Activated gamma-delta T cell treated with anti-CD3 and anti-CD28 coated beads, Interleukin-2, amount 50 U/mL, for 16 hours (primary cell): Measurements from ENCODE around the gene TROAP.
"Not testable (repeated sequence)": the region's sequence is repeated elsewhere in the genome, so short reads cannot be mapped to it uniquely, and the experiment has no call there.

ENCODE experiments used
- DNase-seq: peaks from one replicate; pipeline ENCODE4 v3.0.0-alpha.2; 2020; ENCODE audit warnings: low read depth

The TROAP gene, protein sequence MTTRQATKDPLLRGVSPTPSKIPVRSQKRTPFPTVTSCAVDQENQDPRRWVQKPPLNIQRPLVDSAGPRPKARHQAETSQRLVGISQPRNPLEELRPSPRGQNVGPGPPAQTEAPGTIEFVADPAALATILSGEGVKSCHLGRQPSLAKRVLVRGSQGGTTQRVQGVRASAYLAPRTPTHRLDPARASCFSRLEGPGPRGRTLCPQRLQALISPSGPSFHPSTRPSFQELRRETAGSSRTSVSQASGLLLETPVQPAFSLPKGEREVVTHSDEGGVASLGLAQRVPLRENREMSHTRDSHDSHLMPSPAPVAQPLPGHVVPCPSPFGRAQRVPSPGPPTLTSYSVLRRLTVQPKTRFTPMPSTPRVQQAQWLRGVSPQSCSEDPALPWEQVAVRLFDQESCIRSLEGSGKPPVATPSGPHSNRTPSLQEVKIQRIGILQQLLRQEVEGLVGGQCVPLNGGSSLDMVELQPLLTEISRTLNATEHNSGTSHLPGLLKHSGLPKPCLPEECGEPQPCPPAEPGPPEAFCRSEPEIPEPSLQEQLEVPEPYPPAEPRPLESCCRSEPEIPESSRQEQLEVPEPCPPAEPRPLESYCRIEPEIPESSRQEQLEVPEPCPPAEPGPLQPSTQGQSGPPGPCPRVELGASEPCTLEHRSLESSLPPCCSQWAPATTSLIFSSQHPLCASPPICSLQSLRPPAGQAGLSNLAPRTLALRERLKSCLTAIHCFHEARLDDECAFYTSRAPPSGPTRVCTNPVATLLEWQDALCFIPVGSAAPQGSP

GRCh38 chr12:49322708-49323523, at the start of gene TROAP:
TSS of gene TROAP (plus strand) at chr12:49323255. CDS start at chr12:49323609, 354 bp downstream.
- DNase-seq, result peak; percentile 95

- no peak for DNase-seq
Observed at GRCh38 chr12:49273726-49274395, 49.2 kb upstream of the TROAP start.

DNA sequence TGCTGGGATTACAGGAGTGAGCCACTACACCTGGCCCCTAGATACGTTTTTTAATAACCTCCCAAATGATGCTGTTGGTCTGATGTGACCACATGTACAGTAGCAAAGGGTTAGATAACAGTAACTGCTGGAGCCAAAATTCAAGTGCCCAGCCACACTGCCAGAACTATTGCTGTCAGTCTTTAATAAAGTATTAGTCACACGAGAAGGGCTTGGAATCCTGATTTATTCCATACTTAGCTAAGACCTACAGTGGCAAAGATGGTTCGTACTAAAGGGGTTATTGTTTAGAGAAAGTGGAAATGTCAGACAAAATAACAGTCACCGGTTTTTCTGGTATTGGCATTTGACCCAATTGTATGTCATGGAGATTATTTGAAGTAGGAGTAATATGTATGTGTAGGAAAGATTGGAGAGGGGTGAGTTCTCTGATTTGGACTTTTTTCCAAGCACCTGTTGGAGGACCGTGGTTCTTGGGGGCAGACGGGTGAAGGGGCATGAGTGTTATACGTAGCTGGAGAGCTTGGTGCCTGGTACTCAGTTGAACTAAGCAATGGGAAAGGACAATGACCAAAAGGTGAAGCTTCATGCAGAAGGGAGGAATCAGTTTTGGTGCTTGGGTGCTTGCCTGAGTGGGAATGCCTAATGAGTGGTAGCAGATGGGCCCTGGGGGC, 48.5 kb upstream of the TROAP start:
- no peak for DNase-seq

- no peak for DNase-seq
Observed at GRCh38 chr12:49276304-49277290, 46.5 kb upstream of the TROAP start.

GRCh38 chr12:49277466-49277865, 45.6 kb upstream of the TROAP start:
- no peak for DNase-seq

DNA sequence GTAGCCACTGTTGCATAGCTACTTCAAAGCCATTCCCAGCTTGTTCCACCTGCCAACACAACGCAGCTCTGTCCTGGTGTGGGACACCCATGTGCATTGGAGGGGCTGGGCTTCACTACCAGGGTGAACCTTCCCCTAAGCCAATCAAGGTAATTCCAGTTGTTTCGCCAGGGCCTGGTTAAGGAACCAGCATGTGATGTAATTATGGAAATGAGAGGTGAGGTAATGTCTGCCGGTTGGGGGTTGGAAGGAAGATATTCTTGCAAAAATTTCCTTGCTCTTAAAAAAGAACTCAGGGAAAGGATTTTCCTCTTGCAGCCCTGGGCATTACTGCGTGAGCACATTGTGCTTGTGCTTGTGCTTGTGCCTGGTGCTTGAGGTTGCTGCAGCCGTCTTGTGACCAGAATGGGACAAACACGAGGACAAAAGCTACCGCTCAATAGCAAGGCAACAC, 43.3 kb upstream of the TROAP start:
- DNase-seq, result no peak

DNA sequence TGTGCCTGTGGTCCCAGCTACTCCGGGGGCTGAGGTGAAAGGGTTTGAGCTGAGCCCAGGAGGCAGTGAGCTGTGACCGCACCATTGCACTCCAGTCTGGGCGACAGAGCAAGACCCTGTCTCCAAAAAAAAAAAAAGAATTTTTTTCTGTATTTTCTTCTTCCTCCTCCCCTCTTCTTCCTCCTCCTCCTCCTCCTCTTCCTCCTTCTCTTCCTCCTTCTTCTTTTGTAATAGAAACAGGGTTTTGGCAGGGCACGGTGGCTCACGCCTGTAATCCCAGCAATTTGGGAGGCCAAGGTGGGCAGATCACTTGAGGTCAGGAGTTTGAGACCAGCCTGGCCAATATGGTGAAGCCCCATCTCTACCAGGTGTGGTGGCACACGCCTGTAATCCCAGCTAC, 42.5 kb upstream of the TROAP start:
- not testable (repeated sequence) for DNase-seq

DNA sequence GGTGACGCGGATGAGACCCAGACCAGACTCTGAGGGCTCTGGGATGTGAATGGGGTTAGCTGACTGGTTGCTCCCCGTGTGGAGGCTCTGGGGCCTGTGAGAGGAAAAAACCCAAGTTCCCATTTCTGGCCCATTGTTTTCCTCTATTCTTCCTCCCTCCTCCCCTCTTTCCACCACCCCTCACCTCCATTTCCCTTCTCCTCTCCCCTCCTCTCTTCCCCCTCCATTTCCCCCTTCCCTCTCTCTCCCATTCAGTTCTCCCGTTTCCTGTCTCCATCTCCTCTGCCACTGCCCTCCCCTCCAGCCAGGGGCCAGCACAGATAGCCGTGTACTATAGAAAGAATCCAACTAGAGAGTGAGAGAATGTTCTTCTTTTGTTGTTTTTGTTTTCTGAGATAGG, 40.8 kb upstream of the TROAP start:
- DNase-seq, result no peak

GRCh38 chr12:49282740-49283375, 40.2 kb upstream of the TROAP start:
- DNase-seq, result not testable (repeated sequence)

DNA sequence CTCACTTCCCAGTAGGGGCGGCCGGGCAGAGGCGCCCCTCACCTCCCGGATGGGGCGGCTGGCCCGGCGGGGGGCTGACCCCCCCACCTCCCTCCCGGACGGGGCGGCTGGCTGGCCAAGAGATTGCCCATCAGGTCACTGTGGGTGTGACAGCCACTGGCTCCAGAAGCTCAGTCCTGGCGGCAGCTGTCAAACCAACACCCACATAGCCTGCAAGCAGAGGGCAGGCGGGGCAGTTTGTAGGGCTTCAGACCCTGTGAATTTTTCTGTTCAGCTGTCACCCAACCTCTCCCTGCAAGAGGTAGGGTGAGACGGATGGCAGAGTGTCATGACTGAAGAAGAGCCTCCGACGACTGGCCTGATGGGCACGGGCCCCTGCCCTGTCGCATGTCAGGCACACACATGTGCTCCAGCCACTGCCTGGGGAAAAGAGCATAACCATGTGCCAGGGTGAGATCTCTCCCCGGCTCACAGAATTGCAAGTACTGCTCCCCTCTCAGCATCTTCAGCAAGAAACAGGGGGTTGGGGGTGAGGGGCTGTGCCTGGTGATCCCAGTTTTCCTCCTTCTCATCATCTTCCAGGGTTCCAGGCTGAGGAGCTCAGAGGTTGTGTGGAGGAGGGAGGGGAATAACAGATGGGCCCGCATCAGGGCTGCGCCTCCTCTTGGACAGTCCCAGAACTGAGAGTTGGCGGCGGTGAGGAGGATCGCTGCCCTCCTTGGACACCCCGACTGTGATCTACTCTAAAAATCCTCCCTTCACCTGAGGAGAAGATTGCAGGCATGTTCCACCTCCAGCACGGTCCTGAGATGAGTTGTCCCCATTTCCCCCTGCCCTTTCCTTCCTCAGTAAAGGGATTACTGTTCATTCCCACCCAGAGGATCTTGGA, 39.3 kb upstream of the TROAP start:
- no peak for DNase-seq

GRCh38 chr12:49284672-49285071, 38.4 kb upstream of the TROAP start:
- no peak for DNase-seq

- DNase-seq, result no peak
Observed at GRCh38 chr12:49287876-49288275, 35.2 kb upstream of the TROAP start.

DNA sequence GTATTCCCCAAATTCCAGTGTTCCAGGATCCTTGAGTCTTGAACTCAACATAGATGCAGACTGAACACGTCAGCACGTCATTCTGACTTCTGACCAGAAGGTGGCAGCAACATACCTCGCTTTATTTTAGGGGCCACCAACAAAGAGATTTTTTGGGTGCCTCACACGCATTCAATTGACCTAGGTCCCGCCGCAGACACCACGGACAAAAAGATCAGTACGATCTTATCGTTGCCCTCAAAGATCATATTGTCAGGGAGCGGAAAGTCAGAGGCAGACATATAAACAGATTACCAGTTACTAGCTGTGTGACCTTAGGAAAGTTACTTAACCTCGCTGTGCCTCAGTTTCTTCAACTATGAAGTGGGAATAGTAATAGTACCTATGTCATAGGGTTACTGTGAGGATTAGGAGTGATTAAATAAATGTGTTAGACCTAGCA, 34.6 kb upstream of the TROAP start:
- peak; percentile 54 for DNase-seq

GRCh38 chr12:49288922-49289555, 34.0 kb upstream of the TROAP start:
- no peak for DNase-seq

- DNase-seq, result no peak
Observed at GRCh38 chr12:49292729-49293055, 30.4 kb upstream of the TROAP start.

- DNase-seq, result no peak
Observed at GRCh38 chr12:49293056-49293956, 29.7 kb upstream of the TROAP start.
